GM19455 (cell line): Measurements from ENCODE around the gene RPH3AL.

Experiments used
- ATAC-seq: cut with Tn5 transposase; IDR thresholded peaks from one replicate; pipeline ENCODE4 v1.9.1; 2021; ENCODE audit not compliant: unreplicated experiment

RPH3AL gene

DNA sequence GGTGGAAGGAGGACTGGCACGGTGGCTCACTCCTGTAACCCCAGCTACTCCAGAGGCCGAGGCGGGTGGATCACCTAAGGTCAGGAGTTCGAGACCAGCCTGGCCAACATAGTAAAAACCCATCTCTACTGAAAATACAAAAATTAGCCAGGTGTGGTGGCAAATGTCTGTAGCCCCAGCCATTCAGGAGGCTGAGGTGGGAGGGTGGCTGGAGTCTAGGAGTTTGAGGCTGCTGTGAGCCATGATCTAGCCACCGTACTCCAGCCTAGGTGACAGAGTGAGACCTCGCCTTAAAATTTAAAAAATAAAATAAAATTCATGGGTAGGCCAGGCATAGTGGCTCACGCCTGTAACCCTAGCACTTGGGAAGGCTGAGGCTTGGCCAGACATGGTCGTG is 1.2 kb upstream of the RPH3AL start:
- ATAC-seq, result no peak

DNA sequence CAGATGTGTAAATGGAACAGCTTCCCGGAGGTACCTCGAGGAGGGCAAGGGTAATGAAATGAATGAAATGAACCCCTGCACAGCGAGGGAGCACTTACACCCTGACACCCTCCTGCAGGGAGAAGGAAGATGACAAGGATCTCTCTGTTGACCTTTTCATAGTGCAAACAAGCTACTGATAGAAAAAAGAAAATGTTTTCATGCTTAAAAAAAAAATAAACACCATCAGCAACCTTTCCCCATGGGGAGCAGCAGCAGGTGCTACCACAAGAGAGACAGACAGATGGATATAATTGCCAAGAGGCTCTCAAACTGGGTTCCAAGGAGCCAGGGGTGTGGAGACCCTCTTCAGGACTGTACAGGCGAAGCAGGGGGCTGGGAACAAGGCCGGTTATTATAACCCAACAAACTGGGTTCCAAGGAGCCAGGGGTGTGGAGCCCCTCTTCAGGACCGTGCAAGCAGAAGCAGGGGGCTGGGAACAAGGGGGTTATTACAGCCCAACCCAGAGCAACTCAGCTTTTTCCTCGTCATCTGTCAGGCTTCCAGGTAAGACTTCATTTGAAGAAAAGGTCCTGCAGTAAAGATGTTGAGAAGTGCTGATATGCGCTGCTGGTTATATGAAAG is 718 bp upstream of the RPH3AL start:
- ATAC-seq, result no peak

- ATAC-seq, result no peak
Observed at GRCh38 chr17:351875-352420, 659 bp downstream of the RPH3AL start.

DNA sequence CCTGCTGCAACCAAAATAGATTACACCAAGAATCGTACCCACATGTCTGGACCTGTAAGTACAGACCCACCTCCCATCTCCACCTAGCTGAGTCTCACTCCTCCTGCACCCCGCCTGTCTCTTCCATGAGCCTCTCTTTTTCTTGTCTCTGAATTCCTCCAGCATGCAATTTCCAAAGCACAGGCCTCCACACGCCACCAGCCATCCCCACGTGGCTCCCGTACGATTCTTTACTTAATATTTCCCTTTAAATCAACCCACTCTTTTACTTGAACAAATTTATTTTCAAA is 1.2 kb downstream of the RPH3AL start:
- ATAC-seq, result no peak

DNA sequence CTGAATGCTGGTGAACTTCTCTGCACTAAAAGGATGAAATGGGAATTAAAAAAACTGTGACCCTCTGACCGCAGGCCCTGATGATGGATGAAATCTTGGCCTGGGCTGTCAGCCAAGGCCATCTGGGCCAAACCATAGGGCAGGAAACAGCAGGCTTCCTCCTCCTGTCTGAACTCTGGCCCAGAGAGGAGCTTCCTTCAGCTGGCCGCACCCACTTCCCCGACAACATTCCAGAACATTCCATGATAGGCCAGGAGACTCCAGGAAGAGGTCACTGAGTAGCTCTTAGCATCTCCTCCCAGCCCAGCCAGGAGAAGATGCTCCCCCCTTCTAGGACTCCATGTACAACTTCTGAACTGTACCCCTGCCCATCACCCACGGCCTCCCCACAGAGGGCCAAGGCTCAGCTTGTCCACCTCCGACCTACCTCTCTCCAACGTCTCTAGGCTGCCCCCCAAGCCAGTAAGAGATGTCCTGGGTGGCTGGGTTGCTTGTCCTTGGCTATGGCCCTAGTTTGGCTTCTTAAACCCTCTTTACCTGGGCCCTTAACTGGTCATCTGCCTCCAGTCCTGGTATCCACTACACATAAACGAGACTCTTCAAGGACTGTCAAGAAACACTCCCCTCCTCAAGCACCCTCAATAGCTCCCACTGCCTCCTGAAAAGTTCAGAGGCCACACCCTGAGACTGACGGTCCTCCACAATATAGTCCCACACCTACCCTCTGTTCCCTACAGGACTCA is 1.7 kb downstream of the RPH3AL start:
- ATAC-seq, result no peak

GRCh38 chr17:349666-350065 is 2.9 kb downstream of the RPH3AL start:
- ATAC-seq, result no peak

GRCh38 chr17:348692-349425 is 3.7 kb downstream of the RPH3AL start:
- ATAC-seq, result no peak

- no peak for ATAC-seq
Observed at GRCh38 chr17:348012-348411, 4.6 kb downstream of the RPH3AL start.

GRCh38 chr17:347309-347899 is 5.2 kb downstream of the RPH3AL start:
- ATAC-seq, result no peak

DNA sequence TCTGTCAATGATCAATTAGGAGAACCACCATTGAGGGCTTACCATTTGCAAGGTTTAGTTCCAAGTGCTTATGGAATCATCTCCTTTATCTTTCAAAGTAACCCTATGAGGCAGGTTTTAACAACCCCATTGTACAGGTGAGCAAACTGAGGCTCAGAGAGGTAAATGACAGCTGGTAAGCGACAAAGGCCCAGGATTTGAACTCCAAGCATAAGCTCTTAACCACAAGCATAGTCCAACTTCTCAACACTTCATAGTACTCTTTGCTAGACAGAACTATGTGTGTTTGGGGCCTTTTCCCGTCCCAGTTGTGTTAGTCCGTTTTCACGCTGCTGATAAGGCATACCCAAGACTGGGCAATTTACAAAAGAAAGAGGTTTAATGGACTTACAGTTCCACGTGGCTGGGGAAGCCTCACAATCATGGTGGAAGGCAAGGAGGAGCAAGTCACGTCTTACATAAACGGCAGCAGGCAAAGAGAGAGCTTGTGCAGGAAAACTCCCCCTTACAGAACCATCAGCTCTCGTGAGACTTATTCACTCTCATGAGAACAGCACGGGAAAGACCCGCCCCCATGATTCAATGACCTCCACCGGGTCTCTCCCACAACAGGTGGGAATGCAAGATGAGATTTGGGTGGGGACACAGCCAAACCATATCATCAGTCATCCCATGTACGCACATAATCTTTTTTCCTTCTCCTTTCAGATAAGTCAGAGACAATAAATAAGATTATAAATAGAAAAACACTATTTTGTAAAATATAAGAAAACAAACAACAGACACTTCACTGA is 6.4 kb downstream of the RPH3AL start:
- no peak for ATAC-seq

DNA sequence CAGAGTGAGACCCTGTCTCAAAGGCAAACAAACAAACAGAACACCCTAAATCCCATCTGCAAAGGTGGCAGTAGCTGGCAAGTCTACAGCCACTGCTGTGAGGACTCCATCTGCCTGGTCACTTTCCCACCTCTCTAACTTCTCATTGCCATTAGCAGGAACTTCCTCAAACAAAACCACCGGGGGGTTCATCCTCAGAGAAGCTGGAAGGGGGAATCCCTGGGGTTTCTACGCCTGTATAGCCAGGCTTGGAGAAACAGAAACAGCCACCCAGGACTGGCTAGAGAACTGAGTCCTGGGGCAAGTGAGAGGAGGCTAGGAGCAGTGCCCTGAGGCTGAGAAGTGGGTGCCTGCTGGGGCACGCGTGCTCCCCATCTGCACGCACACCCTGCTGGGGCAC is 7.3 kb downstream of the RPH3AL start:
- no peak for ATAC-seq

DNA sequence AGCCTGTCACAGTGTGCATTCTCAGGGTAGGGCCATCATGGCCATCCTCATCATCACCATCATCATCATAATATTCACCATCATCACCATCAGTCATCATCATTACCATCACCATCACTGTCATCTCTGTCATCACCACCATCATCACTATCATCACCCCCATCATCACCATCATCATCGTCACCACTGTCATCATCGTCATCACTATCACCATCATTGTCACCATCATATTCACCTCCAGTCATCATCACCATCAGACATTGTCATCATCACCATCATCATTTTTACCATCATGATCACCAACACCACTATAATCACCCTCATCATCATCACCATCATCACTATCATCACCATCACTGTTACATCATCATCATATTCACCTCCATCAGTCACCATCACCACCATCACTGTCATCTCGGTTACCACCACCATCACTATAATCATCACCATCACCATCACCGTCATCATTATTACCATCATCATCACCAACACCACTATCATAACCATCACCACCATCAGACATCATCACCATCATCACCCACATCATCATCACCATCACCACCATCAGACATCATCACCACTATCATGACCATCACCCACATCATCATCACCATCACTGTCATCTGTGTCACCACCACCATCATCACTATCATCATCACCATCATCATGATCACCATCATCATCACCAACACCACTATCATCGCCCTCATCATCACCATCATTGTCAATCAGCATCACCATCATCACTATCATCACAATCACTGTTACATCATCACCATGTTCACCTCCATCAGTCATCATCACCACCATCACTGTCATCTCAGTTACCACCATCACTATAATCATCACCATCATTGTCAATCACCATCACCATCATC is 8.5 kb downstream of the RPH3AL start:
- ATAC-seq, result no peak

DNA sequence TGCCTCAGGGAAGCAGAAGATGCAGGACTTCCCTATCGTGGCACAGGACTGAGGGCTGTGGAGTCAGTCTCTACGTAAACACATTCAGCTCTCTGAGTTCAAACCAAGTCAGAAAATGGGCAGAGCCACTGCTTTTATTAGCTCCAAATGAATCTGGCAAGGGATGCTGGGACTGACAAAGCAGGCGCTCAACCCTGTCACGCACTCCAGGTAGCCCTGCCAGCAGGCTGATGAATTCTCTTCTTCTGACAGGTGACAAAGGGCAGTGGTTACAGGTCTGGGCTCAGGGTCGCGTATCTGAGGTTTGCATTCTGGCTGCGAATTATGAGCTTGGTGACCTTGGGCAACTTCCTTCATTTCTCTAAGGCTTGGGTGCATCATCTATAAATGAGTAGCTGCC is 9.4 kb downstream of the RPH3AL start:
- ATAC-seq, result no peak

- ATAC-seq, result no peak
Observed at GRCh38 chr17:340074-340473, 12.5 kb downstream of the RPH3AL start.

DNA sequence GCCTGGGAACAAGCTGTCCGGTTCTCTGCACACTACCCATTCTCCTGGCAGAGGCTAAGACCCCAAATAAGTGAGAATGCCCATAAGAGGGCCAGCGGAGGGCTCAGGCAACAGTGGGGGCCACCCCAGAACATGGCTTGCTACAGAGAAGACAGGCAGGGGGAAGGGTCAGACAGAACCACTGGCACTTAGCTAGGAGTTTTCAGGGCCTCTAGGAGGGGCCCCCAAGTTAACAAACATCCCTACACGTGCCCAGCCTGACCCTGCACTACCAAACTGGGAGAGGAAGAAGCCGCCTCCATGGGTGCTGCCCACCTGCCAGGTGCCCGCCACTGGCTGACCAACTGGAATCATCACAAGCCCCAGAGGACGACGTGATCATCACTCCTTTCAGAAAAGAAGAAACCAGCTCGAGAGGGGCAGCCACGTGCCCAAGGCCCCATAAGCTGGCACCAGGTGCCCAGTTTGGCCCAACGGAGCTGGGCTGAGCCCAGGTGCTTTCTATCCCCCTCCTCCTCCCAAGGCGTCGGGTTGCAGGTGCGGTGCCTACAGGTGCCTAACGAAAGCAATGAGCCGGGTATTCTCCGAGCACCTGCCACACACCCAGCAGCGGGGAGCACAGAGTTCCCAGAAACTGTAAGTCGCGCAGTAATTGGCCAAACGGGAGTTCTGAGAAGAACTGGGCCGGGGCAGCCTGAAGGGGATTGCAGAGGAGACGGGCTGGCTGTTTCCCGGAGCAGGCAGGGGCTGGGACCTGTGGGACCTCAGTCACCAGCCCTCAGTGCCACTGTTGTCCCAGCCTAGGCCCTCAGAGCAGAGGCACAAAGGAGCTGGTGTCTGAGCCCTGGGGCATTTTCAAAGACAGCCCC is 13.2 kb downstream of the RPH3AL start:
- ATAC-seq, result no peak

- no peak for ATAC-seq
Observed at GRCh38 chr17:338442-339192, 14.0 kb downstream of the RPH3AL start.

DNA sequence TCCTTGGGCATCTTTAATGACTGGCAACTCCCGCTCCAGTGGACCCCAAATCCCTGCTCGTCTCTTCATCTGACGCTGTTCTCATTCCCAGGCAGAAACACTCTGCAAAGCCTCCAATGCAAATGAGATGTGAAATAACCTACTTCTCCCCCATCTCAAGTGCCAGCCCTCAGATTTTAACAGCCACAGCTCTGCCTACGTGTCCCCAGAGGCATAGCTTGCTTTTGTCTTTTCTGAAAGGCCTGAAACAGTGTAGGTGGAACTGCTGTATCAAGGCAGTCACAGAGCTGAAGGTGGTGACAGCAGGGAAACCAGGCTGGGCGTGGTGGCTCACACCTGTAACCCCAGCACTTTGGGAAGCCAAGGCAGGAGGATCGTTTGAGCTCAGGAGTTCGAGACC is 14.7 kb downstream of the RPH3AL start:
- ATAC-seq, result no peak

- ATAC-seq, result no peak
Observed at GRCh38 chr17:337453-337852, 15.2 kb downstream of the RPH3AL start.
